Hepatocyte (in vitro differentiated cells): Measurements from ENCODE around the gene KRTAP2-1. TPM values are rescaled to one million over a fixed set of nuclear protein-coding genes. Genes with fewer than 3 reads are reported as not detected.

Experiments
- DNase-seq: peaks from one replicate; pipeline ENCODE4 v3.0.0-alpha.2; 2016; ENCODE audit warnings: low spot score
- H2AFZ ChIP-seq: fragments of 200-600 bp; sonication (generic); 2 replicates; pipeline ENCODE4 v1.6.0; 2016; ENCODE audit warnings: antibody characterized with exemption, mild to moderate bottlenecking
- H3K27ac ChIP-seq: fragments of 200-600 bp; sonication (generic); 2 replicates; pipeline ENCODE4 v1.5.1; 2016; ENCODE audit warnings: mild to moderate bottlenecking
- H3K27me3 ChIP-seq: fragments of 200-600 bp; sonication (generic); 2 replicates; pipeline ENCODE4 v1.6.1; 2016
- H3K36me3 ChIP-seq: fragments of 200-600 bp; sonication (generic); replicated peaks from 2 replicates; pipeline ENCODE4 v1.5.1; 2016; ENCODE audit warnings: low read depth; ENCODE audit not compliant: insufficient read depth
- H3K4me1 ChIP-seq: fragments of 200-600 bp; sonication (generic); 2 replicates; pipeline ENCODE4 v1.5.1; 2016; ENCODE audit warnings: mild to moderate bottlenecking, moderate library complexity; ENCODE audit not compliant: insufficient read depth
- H3K4me2 ChIP-seq: fragments of 200-600 bp; sonication (generic); 2 replicates; pipeline ENCODE4 v1.6.0; 2016
- H3K4me3 ChIP-seq: fragments of 200-600 bp; sonication (generic); 2 replicates; pipeline ENCODE4 v1.5.1; 2016; ENCODE audit warnings: mild to moderate bottlenecking
- H3K79me2 ChIP-seq: fragments of 200-600 bp; sonication (generic); 2 replicates; pipeline ENCODE4 v1.6.0; 2017; ENCODE audit warnings: mild to moderate bottlenecking
- H3K9me2 ChIP-seq: fragments of 200-600 bp; sonication (generic); replicated peaks from 2 replicates; pipeline ENCODE4 v1.6.0; 2017; ENCODE audit warnings: mild to moderate bottlenecking; ENCODE audit not compliant: insufficient read depth
- H3K9me3 ChIP-seq: fragments of 200-600 bp; sonication (generic); 2 replicates; pipeline ENCODE4 v1.5.1; 2016; ENCODE audit warnings: low read depth, mild to moderate bottlenecking
- H4K20me1 ChIP-seq: fragments of 200-600 bp; sonication (generic); 2 replicates; pipeline ENCODE4 v1.6.0; 2016; ENCODE audit warnings: mild to moderate bottlenecking; ENCODE audit not compliant: insufficient read depth, poor library complexity, severe bottlenecking
- EZH2 ChIP-seq: fragments of 200-600 bp; sonication (generic); IDR thresholded peaks from 2 replicates; pipeline ENCODE4 v1.6.1; 2016; ENCODE audit warnings: antibody characterized with exemption, mild to moderate bottlenecking, borderline replicate concordance
- EZH2phosphoT487 ChIP-seq: fragments of 200-600 bp; sonication (generic); IDR thresholded peaks from one replicate; pipeline ENCODE4 v1.6.1; 2018; ENCODE audit warnings: antibody characterized with exemption, mild to moderate bottlenecking, low read depth, moderate library complexity; ENCODE audit not compliant: unreplicated experiment, severe bottlenecking
- WGBS: methylation state at CpG from one replicate; pipeline ENCODE4 v1.1.6; 2016; ENCODE audit warnings: low lambda C conversion rate; ENCODE audit errors: missing lambda C conversion rate; 5-methylcytosine and 5-hydroxymethylcytosine counted together
- polyA plus RNA-seq: library from polyadenylated mRNA; unstranded; fragments of >200 nt; fragmentation: Nextera tagmentation; extraction: Ambion mirVana; gene quantifications from 2 replicates; pipeline ENCODE4 v1.2.1, GENCODE V29; 2016
- total RNA-seq: library from RNA; depleted of rRNA; stranded (reverse); fragments of >200 nt; gene quantifications from 2 replicates; pipeline ENCODE4 v1.2.3, GENCODE V29; 2014
- TF ChIP-seq, protein P1 (sequence below): fragments of 200-600 bp; sonication (generic); IDR thresholded peaks from 2 replicates; pipeline ENCODE4 v1.5.1; 2016; ENCODE audit warnings: antibody characterized with exemption, mild to moderate bottlenecking; ENCODE audit not compliant: poor library complexity

Gene KRTAP2-1
- total and polyA plus RNA-seq, 2 experiments from 2014 or later = not detected

DNA sequence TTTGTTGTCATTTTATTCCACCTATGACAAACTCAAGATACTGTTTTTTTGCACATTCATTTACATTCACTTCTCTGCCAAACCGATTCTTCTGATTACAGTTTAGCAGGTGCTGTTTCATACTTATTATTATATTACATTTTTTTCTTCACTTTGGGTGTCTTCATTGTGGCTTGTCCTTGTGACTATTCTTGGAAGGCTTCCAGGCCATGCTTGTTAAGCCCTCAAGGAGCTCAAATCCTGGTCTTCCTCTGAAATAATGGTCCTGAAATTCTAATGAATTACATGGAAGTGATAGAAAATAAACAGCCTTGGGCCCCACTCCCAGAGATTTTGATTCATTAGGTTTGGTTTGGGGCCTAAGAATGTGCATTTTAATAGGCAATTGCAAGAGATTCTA is 17.2 kb upstream of the KRTAP2-1 start:
- no peak overlapping the region for H3K4me3 ChIP-seq
- no peaks in the 10 kb centered on the region for H3K9me2 ChIP-seq
- no peaks in the 10 kb centered on the region for H3K79me2 ChIP-seq
- H3K27me3 ChIP-seq = no peaks in the 10 kb centered on the region
- H3K4me1 ChIP-seq = no peaks in the 10 kb centered on the region
- no peak for DNase-seq
- no peaks in the 10 kb centered on the region for H3K36me3 ChIP-seq
- TF ChIP-seq, protein P1, sequence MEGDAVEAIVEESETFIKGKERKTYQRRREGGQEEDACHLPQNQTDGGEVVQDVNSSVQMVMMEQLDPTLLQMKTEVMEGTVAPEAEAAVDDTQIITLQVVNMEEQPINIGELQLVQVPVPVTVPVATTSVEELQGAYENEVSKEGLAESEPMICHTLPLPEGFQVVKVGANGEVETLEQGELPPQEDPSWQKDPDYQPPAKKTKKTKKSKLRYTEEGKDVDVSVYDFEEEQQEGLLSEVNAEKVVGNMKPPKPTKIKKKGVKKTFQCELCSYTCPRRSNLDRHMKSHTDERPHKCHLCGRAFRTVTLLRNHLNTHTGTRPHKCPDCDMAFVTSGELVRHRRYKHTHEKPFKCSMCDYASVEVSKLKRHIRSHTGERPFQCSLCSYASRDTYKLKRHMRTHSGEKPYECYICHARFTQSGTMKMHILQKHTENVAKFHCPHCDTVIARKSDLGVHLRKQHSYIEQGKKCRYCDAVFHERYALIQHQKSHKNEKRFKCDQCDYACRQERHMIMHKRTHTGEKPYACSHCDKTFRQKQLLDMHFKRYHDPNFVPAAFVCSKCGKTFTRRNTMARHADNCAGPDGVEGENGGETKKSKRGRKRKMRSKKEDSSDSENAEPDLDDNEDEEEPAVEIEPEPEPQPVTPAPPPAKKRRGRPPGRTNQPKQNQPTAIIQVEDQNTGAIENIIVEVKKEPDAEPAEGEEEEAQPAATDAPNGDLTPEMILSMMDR = no peak
- TF ChIP-seq EZH2 = no peak
- TF ChIP-seq EZH2phosphoT487 = no peak
- H4K20me1 ChIP-seq = no peaks in the 10 kb centered on the region
- H3K9me3 ChIP-seq = no peaks in the 10 kb centered on the region
- no peak overlapping the region for H3K4me2 ChIP-seq
- no peak overlapping the region for H3K27ac ChIP-seq
- 96% methylated on average over 1 of the region's 1 CpG for WGBS
- no peak overlapping the region for H2AFZ ChIP-seq

GRCh38 chr17:41063449-41063848 is 16.3 kb upstream of the KRTAP2-1 start:
- no peak for DNase-seq
- Histone ChIP-seq H3K4me2 (no peak overlapping the region), H3K27ac (no peak overlapping the region), H3K4me3 (no peak overlapping the region), H3K79me2 (no peaks in the 10 kb centered on the region), H3K27me3 (no peaks in the 10 kb centered on the region), H3K9me2 (no peaks in the 10 kb centered on the region), H2AFZ (no peak overlapping the region), H4K20me1 (no peaks in the 10 kb centered on the region), H3K4me1 (no peaks in the 10 kb centered on the region), H3K9me3 (no peaks in the 10 kb centered on the region), H3K36me3 (no peaks in the 10 kb centered on the region)
- 79% methylated on average over 4 of the region's 4 CpGs for WGBS
- TF ChIP-seq, protein P1 = no peak
- no peak for TF ChIP-seq EZH2

DNA sequence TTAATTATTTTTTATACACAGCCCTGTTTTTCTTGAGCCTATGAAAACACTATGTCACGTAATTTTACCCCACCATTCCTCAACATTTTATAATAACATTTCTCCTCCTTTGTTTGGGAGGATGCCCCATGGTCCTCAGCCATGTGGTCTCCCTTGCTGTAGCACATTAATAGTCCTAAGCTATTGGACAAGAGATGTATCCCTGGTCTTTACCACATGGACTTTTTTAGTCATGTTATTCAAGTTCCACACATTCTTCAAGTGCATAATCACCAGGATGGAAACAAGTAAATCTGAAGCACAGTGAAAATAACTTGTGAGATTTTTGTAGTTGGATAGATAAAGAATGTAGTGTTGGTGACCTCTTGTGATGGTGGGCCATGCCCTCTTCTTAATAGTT is 14.8 kb upstream of the KRTAP2-1 start:
- H3K4me1 ChIP-seq = no peaks in the 10 kb centered on the region
- WGBS = 76% methylated on average over 1 of the region's 1 CpG

More for the DNA sequence above, 14.8 kb upstream of the KRTAP2-1 start:
- no peaks in the 10 kb centered on the region for H3K36me3 ChIP-seq
- no peaks in the 10 kb centered on the region for H4K20me1 ChIP-seq
- no peaks in the 10 kb centered on the region for H3K9me2 ChIP-seq
- H3K9me3 ChIP-seq = no peaks in the 10 kb centered on the region
- no peaks in the 10 kb centered on the region for H3K27me3 ChIP-seq
- DNase-seq = no peak
- TF ChIP-seq EZH2 = no peak
- TF ChIP-seq, protein P1 = no peak
- no peak overlapping the region for H3K4me2 ChIP-seq
- peak overlapping the region; percentile 18 for H3K27ac ChIP-seq
- no peak overlapping the region for H3K4me3 ChIP-seq
- H3K79me2 ChIP-seq = no peaks in the 10 kb centered on the region
- H2AFZ ChIP-seq = no peak overlapping the region
